HCT116 (cell line): ENCODE data around the gene HYAL2. TPM values are rescaled to one million over a fixed set of nuclear protein-coding genes. Genes with fewer than 3 reads are reported as not detected.

ENCODE experiments used
- ATAC-seq: fragments of 200-7000 bp; cut with Tn5 transposase; 2 replicates; pipeline ENCODE4 v1.9.1; 2020; ENCODE audit warnings: mild to moderate bottlenecking, moderate library complexity
- BruUV-seq: library from RNA; stranded (reverse); fragments of 400-500 nt; replicated peaks from 2 replicates; lab custom pipeline; 2021; lab: Mats Ljungman, UMichigan
- CTCF ChIA-PET: fragments of 300-600 bp; sonication (Branson Sonifier 250); formaldehyde crosslinking; loops from one replicate; lab custom pipeline; 2021; ENCODE audit warnings: antibody characterized with exemption; lab: Charles Lee
- POLR2A ChIA-PET: fragments of 300-600, 350-600 bp; sonication (Branson Sonifier 250); formaldehyde crosslinking; loops from one replicate; lab custom pipeline; 2021; ENCODE audit warnings: antibody characterized with exemption; lab: Charles Lee
- RAD21 ChIA-PET, 2 experiments: fragments of 300-600 bp; sonication (Branson Sonifier 250); formaldehyde crosslinking; loops; one replicate each; lab custom pipeline; 2023; ENCODE audit warnings: low total read pairs in 2 of 2; ENCODE audit not compliant: uncharacterized antibody in 2 of 2, unreplicated experiment in 2 of 2, low non-redundant PET in 1 of 2; lab: Charles Lee
- DNase-seq: peaks from one replicate; pipeline ENCODE4 v3.0.0-alpha.2; 2010; ENCODE audit warnings: low read depth, low spot score
- H2AFZ ChIP-seq: fragments of 200-600 bp; shearing (Covaris generic), sonication (generic); 2 replicates; pipeline ENCODE4 v1.6.1; 2017; ENCODE audit warnings: low read depth, mixed run types, mixed read lengths, antibody characterized with exemption, low read length; ENCODE audit not compliant: poor library complexity, severe bottlenecking
- H3K27ac ChIP-seq: 2 replicates; pipeline ENCODE4 v1.5.1; 2012; ENCODE audit warnings: low read depth, low read length
- H3K27me3 ChIP-seq: fragments of 200-600 bp; sonication (generic); 2 replicates; pipeline ENCODE4 v1.6.1; 2016; ENCODE audit warnings: mixed run types, low read length, mixed read lengths; ENCODE audit not compliant: insufficient read depth
- H3K36me3 ChIP-seq, 2 experiments: fragments of 200-500 bp in 1 of 2; fragments of 200-600 bp in 1 of 2; sonication (Bioruptor generic) in 1 of 2; sonication (generic) in 1 of 2; 2 replicates each; pipeline versions ENCODE4 v1.5.1 to v1.6.1; 2014 to 2016; ENCODE audit warnings: low read length in 2 of 2, inconsistent platforms in 1 of 2, mixed read lengths in 1 of 2, mixed run types in 1 of 2; ENCODE audit not compliant: insufficient read depth in 2 of 2, control insufficient read depth in 1 of 2
- H3K4me1 ChIP-seq, 2 experiments: fragments of 200-600 bp in 1 of 2; sonication (generic) in 1 of 2; 2 replicates each; pipeline versions ENCODE4 v1.5.1 to v1.6.1; 2012 to 2017; ENCODE audit warnings: low read length in 2 of 2, inconsistent platforms in 1 of 2, mild to moderate bottlenecking in 1 of 2, mixed read lengths in 1 of 2, mixed run types in 1 of 2, moderate library complexity in 1 of 2; ENCODE audit not compliant: insufficient read depth in 2 of 2, control insufficient read depth in 1 of 2
- H3K4me2 ChIP-seq: fragments of 200-600 bp; sonication (generic); 2 replicates; pipeline ENCODE4 v1.6.1; 2017; ENCODE audit warnings: mixed run types, low read length, mixed read lengths
- H3K4me3 ChIP-seq, 2 experiments: fragments of 200-600 bp in 1 of 2; sonication (generic) in 1 of 2; replicated peaks in 1 of 2; 2 replicates each; pipeline ENCODE4 v1.5.1; 2011 to 2016; ENCODE audit warnings: low read length in 2 of 2, control low read depth in 1 of 2, low read depth in 1 of 2, mild to moderate bottlenecking in 1 of 2, mixed read lengths in 1 of 2, mixed run types in 1 of 2
- H3K79me2 ChIP-seq: fragments of 200-600 bp; sonication (generic); 2 replicates; pipeline ENCODE4 v1.6.1; 2017; ENCODE audit warnings: mild to moderate bottlenecking, mixed run types, low read length, moderate library complexity, mixed read lengths; ENCODE audit not compliant: insufficient read depth
- H3K9ac ChIP-seq: fragments of 200-600 bp; sonication (generic); 2 replicates; pipeline ENCODE4 v1.6.1; 2016; ENCODE audit warnings: low read length, mixed read lengths
- H3K9me2 ChIP-seq: fragments of 200-600 bp; sonication (generic), shearing (Covaris generic); 2 replicates; pipeline ENCODE4 v1.6.1; 2017; ENCODE audit warnings: mixed run types, mild to moderate bottlenecking, moderate library complexity; ENCODE audit not compliant: insufficient read depth
- H3K9me3 ChIP-seq, 2 experiments: fragments of 200-500 bp in 1 of 2; fragments of 200-600 bp in 1 of 2; sonication (Bioruptor generic) in 1 of 2; sonication (generic) in 1 of 2; 2 replicates each; pipeline ENCODE4 v1.6.1; 2014 to 2017; ENCODE audit warnings: low read length in 2 of 2, mixed read lengths in 2 of 2, inconsistent platforms in 1 of 2, low read depth in 1 of 2, mild to moderate bottlenecking in 1 of 2, mixed run types in 1 of 2, moderate library complexity in 1 of 2; ENCODE audit not compliant: control insufficient read depth in 1 of 2, insufficient read depth in 1 of 2
- H4K20me1 ChIP-seq: fragments of 200-600 bp; sonication (generic), shearing (Covaris generic); 2 replicates; pipeline ENCODE4 v1.6.1; 2017; ENCODE audit warnings: mixed run types, mild to moderate bottlenecking, moderate library complexity; ENCODE audit not compliant: insufficient read depth
- ELF1 ChIP-seq: IDR thresholded peaks from 2 replicates; pipeline ENCODE4 v1.6.1; 2012; ENCODE audit warnings: low read depth, borderline replicate concordance
- EZH2 ChIP-seq: fragments of 200-600 bp; sonication (generic); IDR thresholded peaks from 2 replicates; pipeline ENCODE4 v1.6.1; 2017; ENCODE audit warnings: antibody characterized with exemption, mixed run types
- FOSL1 ChIP-seq: IDR thresholded peaks from 2 replicates; pipeline ENCODE4 v1.6.1; 2012; ENCODE audit warnings: low read depth
- RAD21 ChIP-seq: IDR thresholded peaks from 2 replicates; pipeline ENCODE4 v1.6.1; 2012; ENCODE audit warnings: low read depth, mild to moderate bottlenecking
- intact Hi-C: fragments of 100-400 bp; cut with micrococcal nuclease; formaldehyde crosslinking; loops from 2 replicates; pipeline ENCODE4 v1.10.0; 2022
- total RNA-seq: library from RNA; stranded (reverse); gene quantifications from one replicate; pipeline ENCODE4 v1.2.1, GENCODE V29; 2021; ENCODE audit not compliant: unreplicated experiment
- TF ChIP-seq, protein P1 (sequence below): IDR thresholded peaks from 2 replicates; pipeline ENCODE4 v1.6.1; 2012; ENCODE audit warnings: low read depth
- TF ChIP-seq, protein P2 (sequence below), 3 experiments: fragments of 200-600 bp in 1 of 3; sonication (generic) in 1 of 3; IDR thresholded peaks in 2 of 3; conservative IDR thresholded peaks in 1 of 3; 2 replicates each; pipeline ENCODE4 v1.5.1; 2012 to 2017; ENCODE audit warnings: low read depth in 2 of 3, low read length in 2 of 3, antibody characterized with exemption in 1 of 3, borderline replicate concordance in 1 of 3, control low read depth in 1 of 3, mild to moderate bottlenecking in 1 of 3, mixed read lengths in 1 of 3, mixed run types in 1 of 3, moderate library complexity in 1 of 3; ENCODE audit not compliant: insufficient read depth in 1 of 3

The HYAL2 gene
- total RNA-seq, 1 experiment from 2014 or later, result 42.2 TPM

DNA sequence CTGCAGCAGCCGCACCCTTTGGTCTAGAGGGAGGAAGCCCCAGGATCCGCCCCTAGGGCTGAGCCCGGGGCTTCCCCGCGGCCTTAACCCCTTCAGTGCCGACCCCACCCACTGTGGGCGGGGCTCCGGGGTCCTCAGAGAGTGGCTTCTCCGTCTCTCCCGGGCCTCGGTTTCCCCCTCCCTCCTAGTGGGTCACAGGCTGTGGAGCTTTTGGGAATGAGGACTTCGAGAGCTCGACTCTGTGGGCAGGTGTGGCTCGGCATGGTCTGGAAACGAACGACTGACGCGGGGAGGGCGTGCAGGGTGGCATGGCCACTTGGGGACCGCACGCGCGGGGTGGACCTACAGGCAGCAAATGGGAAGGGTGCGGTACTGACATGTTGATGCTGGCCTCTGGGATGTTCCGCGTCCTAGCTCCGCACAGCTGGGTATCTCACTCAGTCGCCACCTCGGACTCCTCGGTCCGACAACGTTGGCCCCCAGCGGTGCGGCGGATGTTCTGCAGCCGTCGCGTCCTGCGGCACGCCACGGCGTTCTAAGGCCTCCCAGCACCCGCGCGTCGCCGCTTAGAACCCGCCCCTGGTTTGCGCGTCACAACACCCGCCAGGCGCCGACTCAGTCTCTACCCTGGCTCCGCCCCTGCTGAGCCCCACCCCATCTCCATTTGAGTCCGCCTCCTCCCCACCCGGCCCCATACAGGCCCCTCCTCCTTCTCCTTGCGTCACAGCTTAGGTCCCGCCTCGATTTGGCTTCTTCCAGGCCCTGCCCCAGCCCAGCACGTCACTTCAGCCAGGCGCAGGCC lies 23.5 kb downstream of the HYAL2 start, which contains the start of the genes HYAL3 and NAA80 (continued):
- TF ChIP-seq, protein P1, sequence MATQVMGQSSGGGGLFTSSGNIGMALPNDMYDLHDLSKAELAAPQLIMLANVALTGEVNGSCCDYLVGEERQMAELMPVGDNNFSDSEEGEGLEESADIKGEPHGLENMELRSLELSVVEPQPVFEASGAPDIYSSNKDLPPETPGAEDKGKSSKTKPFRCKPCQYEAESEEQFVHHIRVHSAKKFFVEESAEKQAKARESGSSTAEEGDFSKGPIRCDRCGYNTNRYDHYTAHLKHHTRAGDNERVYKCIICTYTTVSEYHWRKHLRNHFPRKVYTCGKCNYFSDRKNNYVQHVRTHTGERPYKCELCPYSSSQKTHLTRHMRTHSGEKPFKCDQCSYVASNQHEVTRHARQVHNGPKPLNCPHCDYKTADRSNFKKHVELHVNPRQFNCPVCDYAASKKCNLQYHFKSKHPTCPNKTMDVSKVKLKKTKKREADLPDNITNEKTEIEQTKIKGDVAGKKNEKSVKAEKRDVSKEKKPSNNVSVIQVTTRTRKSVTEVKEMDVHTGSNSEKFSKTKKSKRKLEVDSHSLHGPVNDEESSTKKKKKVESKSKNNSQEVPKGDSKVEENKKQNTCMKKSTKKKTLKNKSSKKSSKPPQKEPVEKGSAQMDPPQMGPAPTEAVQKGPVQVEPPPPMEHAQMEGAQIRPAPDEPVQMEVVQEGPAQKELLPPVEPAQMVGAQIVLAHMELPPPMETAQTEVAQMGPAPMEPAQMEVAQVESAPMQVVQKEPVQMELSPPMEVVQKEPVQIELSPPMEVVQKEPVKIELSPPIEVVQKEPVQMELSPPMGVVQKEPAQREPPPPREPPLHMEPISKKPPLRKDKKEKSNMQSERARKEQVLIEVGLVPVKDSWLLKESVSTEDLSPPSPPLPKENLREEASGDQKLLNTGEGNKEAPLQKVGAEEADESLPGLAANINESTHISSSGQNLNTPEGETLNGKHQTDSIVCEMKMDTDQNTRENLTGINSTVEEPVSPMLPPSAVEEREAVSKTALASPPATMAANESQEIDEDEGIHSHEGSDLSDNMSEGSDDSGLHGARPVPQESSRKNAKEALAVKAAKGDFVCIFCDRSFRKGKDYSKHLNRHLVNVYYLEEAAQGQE, result no peak
- TF ChIP-seq ELF1, result no peak

DNA sequence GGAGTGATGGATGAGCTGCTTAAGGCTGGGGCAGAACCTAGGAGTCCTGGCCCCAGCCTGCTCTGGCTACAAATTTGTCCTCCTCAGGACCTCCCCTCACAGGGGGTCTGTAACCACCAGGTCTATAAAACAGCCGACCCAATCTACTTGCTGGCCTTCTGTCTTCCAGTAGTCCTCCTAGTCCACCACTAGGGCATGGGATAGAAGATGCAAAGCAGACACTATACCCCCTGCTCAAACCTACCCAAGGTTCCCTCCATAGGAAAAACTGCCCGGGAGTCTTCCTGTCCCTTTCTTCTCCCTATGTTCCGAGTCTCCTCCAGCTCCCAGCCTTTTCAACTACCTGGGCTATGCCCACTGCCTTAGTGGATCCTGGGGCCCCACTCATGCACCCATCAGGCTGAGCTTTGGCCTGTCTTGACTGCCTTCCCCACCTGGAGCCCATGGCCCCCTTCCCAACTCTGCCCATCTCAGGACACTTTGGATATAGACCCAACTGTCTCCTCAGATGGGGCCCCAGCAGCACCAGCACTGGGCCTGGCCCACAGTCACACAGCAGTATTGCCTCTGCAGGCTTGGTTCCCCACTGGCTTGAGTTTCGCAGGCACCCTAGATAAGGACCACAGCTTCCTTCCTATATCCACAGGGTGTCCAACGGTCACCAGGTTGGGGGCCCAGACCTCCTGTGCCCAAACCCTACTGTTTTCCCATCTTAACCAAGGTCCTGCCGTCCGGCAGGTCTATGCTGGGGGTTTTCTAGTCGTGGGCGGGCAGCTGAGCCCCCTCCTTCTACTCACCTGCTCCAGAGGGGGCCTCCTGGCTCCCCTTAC lies 24.4 kb downstream of the HYAL2 start:
- H3K9ac ChIP-seq, result peak overlapping the region; percentile 91
- no peak for DNase-seq
- H3K4me1 ChIP-seq, result peaks cover 13 to 41% of the 10 kb centered on the region in 2 experiments
- ChIA-PET CTCF (interaction anchor here (0.5 to 1.2 kb wide), 3 partner anchors 23 to 87 kb away, joined by 3 to 4 read pairs (median 4); no protein-coding TSS in a partner anchor), POLR2A (interaction anchor here (1.4 to 2.0 kb wide), 2 partner anchors 30 to 63 kb away, joined by 6 to 12 read pairs; partner anchors contain the start of genes GNAI2 and TUSC2), RAD21 (no interaction called here)
- H4K20me1 ChIP-seq, result no peaks in the 10 kb centered on the region
- H3K36me3 ChIP-seq, result no peaks in the 10 kb centered on the region
- ATAC-seq, result no peak
- H3K27me3 ChIP-seq, result no peaks in the 10 kb centered on the region
- intact Hi-C loops, result no loop called here
- no peaks in the 10 kb centered on the region for H3K9me2 ChIP-seq
- no peak overlapping the region for H2AFZ ChIP-seq
- peaks cover 3% of the 10 kb centered on the region; the same call in 1 of the 2 replicates for H3K79me2 ChIP-seq
- no peak for TF ChIP-seq RAD21
- no peak for TF ChIP-seq FOSL1
- TF ChIP-seq EZH2, result no peak
- TF ChIP-seq, protein P2, sequence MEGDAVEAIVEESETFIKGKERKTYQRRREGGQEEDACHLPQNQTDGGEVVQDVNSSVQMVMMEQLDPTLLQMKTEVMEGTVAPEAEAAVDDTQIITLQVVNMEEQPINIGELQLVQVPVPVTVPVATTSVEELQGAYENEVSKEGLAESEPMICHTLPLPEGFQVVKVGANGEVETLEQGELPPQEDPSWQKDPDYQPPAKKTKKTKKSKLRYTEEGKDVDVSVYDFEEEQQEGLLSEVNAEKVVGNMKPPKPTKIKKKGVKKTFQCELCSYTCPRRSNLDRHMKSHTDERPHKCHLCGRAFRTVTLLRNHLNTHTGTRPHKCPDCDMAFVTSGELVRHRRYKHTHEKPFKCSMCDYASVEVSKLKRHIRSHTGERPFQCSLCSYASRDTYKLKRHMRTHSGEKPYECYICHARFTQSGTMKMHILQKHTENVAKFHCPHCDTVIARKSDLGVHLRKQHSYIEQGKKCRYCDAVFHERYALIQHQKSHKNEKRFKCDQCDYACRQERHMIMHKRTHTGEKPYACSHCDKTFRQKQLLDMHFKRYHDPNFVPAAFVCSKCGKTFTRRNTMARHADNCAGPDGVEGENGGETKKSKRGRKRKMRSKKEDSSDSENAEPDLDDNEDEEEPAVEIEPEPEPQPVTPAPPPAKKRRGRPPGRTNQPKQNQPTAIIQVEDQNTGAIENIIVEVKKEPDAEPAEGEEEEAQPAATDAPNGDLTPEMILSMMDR (IDR thresholded peaks at IDR 0.05 in 2 of 3, conservative IDR thresholded peaks at IDR 0.05 in 1 of 3; ENCODE audit: borderline replicate concordance in 1 of 3, insufficient read depth in 1 of 3, low read depth in 2 of 3, low read length in 2 of 3), result peak in 2 of 3 experiments; percentile 25 to 45; a peak in 3 of 6 replicates
- TF ChIP-seq ELF1, result no peak
- peak overlapping the region; percentile 55 to 92 for H3K4me3 ChIP-seq
- H3K27ac ChIP-seq, result peak overlapping the region; percentile 67
- H3K4me2 ChIP-seq, result peak overlapping the region; percentile 97
- H3K9me3 ChIP-seq, result no peaks in the 10 kb centered on the region
- BruUV-seq, result no TSS peak
